ENCODE data around the gene CCL11.
"Not testable (repeated sequence)": the region's sequence is repeated elsewhere in the genome, so short reads cannot be mapped to it uniquely, and the experiment has no call there.

Gene CCL11

GRCh38 chr17:34305606-34306005, 20.1 kb downstream of the CCL11 start:
- no peak for DNase-seq (ENCODE audit: low read depth, low spot score)

GRCh38 chr17:34306466-34306865, 20.9 kb downstream of the CCL11 start:
- no peak for DNase-seq (ENCODE audit: low read depth, low spot score)
- H3K27ac ChIP-seq, result no peak overlapping the region

More at GRCh38 chr17:34305606-34306005, 20.1 kb downstream of the CCL11 start:
- H3K27ac ChIP-seq, result no peak overlapping the region

- no peak for DNase-seq (ENCODE audit: low read depth, low spot score)
- H3K27ac ChIP-seq, result no peak overlapping the region
These were observed 21.6 kb downstream of the CCL11 start for GRCh38 chr17:34307110-34307509.

GRCh38 chr17:34308371-34308770, 22.8 kb downstream of the CCL11 start:
- no peak overlapping the region for H3K27ac ChIP-seq

GRCh38 chr17:34311291-34311690, 25.7 kb downstream of the CCL11 start:
- DNase-seq (ENCODE audit: low read depth, low spot score), result no peak
- no peak overlapping the region for H3K27ac ChIP-seq

More at GRCh38 chr17:34308371-34308770, 22.8 kb downstream of the CCL11 start:
- DNase-seq (ENCODE audit: low read depth, low spot score), result no peak

GRCh38 chr17:34312080-34312479, 26.5 kb downstream of the CCL11 start:
- DNase-seq (ENCODE audit: low read depth, low spot score), result no peak
- no peak overlapping the region for H3K27ac ChIP-seq

GRCh38 chr17:34313164-34313563, 27.6 kb downstream of the CCL11 start:
- DNase-seq (ENCODE audit: low read depth, low spot score), result no peak
- H3K27ac ChIP-seq, result no peak overlapping the region

GRCh38 chr17:34314279-34314678, 28.7 kb downstream of the CCL11 start:
- H3K27ac ChIP-seq, result no peak overlapping the region
- no peak for DNase-seq (ENCODE audit: low read depth, low spot score)

GRCh38 chr17:34318474-34318873, 32.9 kb downstream of the CCL11 start:
- H3K27ac ChIP-seq, result no peak overlapping the region

GRCh38 chr17:34319039-34319483, 33.5 kb downstream of the CCL11 start, which contains the start of gene CCL8:
Gene CCL8, plus strand, starts transcription at chr17:34319435. Its CDS starts 67 bp downstream, at chr17:34319502.
- H3K27ac ChIP-seq, result no peak within 1 kb of the TSS
- DNase-seq (ENCODE audit: low read depth, low spot score), result no peak

More at GRCh38 chr17:34318474-34318873, 32.9 kb downstream of the CCL11 start:
- no peak for DNase-seq (ENCODE audit: low read depth, low spot score)

- no peak overlapping the region for H3K27ac ChIP-seq
- DNase-seq (ENCODE audit: low read depth, low spot score), result no peak
These were observed 36.4 kb downstream of the CCL11 start for GRCh38 chr17:34321964-34322363.

- DNase-seq (ENCODE audit: low read depth, low spot score); H3K27ac ChIP-seq: not testable (repeated sequence)
These were observed 42.0 kb downstream of the CCL11 start for GRCh38 chr17:34327580-34327979.

- no peak overlapping the region for H3K27ac ChIP-seq
- DNase-seq (ENCODE audit: low read depth, low spot score), result no peak
These were observed 52.2 kb downstream of the CCL11 start for GRCh38 chr17:34337701-34338100.
